ENCODE results near the gene CCDC192.
"Not testable (repeated sequence)": the region's sequence is repeated elsewhere in the genome, so short reads cannot be mapped to it uniquely, and the experiment has no call there.

Gene CCDC192

GRCh38 chr5:127769386-127769785, 66.2 kb downstream of the CCDC192 start:
- peaks cover 15% of the 10 kb centered on the region for H3K27me3 Mint-ChIP-seq
- H3K4me1 Mint-ChIP-seq (ENCODE audit: low read depth): no peaks in the 10 kb centered on the region
- no peak for DNase-seq
- no peak overlapping the region for H3K4me3 Mint-ChIP-seq
- H3K36me3 Mint-ChIP-seq (ENCODE audit: low read depth): no peaks in the 10 kb centered on the region
- H3K9me3 Mint-ChIP-seq: no peaks in the 10 kb centered on the region
- H3K27ac Mint-ChIP-seq: no peak overlapping the region

- no peaks in the 10 kb centered on the region for H3K9me3 Mint-ChIP-seq
- no peaks in the 10 kb centered on the region for H3K4me1 Mint-ChIP-seq (ENCODE audit: low read depth)
- peaks cover 15% of the 10 kb centered on the region for H3K27me3 Mint-ChIP-seq
- no peaks in the 10 kb centered on the region for H3K36me3 Mint-ChIP-seq (ENCODE audit: low read depth)
- DNase-seq: no peak
- H3K27ac Mint-ChIP-seq: no peak overlapping the region
- no peak overlapping the region for H3K4me3 Mint-ChIP-seq
Measured at GRCh38 chr5:127770272-127770671, 67.1 kb downstream of the CCDC192 start.

GRCh38 chr5:127772531-127772930, 69.3 kb downstream of the CCDC192 start:
- peaks cover 9% of the 10 kb centered on the region for H3K27me3 Mint-ChIP-seq

GRCh38 chr5:127774221-127774620, 71.0 kb downstream of the CCDC192 start:
- Mint-ChIP-seq H3K9me3 (peaks cover 12% of the 10 kb centered on the region), H3K27ac (no peak overlapping the region), H3K36me3 (ENCODE audit: low read depth) (no peaks in the 10 kb centered on the region), H3K4me1 (ENCODE audit: low read depth) (no peaks in the 10 kb centered on the region), H3K4me3 (no peak overlapping the region), H3K27me3 (peaks cover 5% of the 10 kb centered on the region)
- no peak for DNase-seq

More at GRCh38 chr5:127772531-127772930, 69.3 kb downstream of the CCDC192 start:
- DNase-seq: no peak
- H3K36me3 Mint-ChIP-seq (ENCODE audit: low read depth): no peaks in the 10 kb centered on the region
- no peak overlapping the region for H3K4me3 Mint-ChIP-seq
- H3K4me1 Mint-ChIP-seq (ENCODE audit: low read depth): no peaks in the 10 kb centered on the region
- no peak overlapping the region for H3K27ac Mint-ChIP-seq
- H3K9me3 Mint-ChIP-seq: peaks cover 8% of the 10 kb centered on the region

- H3K27ac Mint-ChIP-seq: no peak overlapping the region
- no peaks in the 10 kb centered on the region for H3K4me1 Mint-ChIP-seq (ENCODE audit: low read depth)
- no peaks in the 10 kb centered on the region for H3K36me3 Mint-ChIP-seq (ENCODE audit: low read depth)
Measured at GRCh38 chr5:127776477-127776876, 73.3 kb downstream of the CCDC192 start.

GRCh38 chr5:127777957-127778356, 74.8 kb downstream of the CCDC192 start:
- DNase-seq: no peak
- H3K27ac Mint-ChIP-seq: no peak overlapping the region
- no peak overlapping the region for H3K4me3 Mint-ChIP-seq
- peaks cover 16% of the 10 kb centered on the region for H3K9me3 Mint-ChIP-seq
- H3K27me3 Mint-ChIP-seq: no peaks in the 10 kb centered on the region
- H3K36me3 Mint-ChIP-seq (ENCODE audit: low read depth): no peaks in the 10 kb centered on the region
- no peaks in the 10 kb centered on the region for H3K4me1 Mint-ChIP-seq (ENCODE audit: low read depth)

More at GRCh38 chr5:127776477-127776876, 73.3 kb downstream of the CCDC192 start:
- peaks cover 16% of the 10 kb centered on the region for H3K9me3 Mint-ChIP-seq
- DNase-seq: no peak
- H3K4me3 Mint-ChIP-seq: no peak overlapping the region
- H3K27me3 Mint-ChIP-seq: no peaks in the 10 kb centered on the region

- not testable (repeated sequence) for H3K36me3 Mint-ChIP-seq (ENCODE audit: low read depth); DNase-seq; H3K4me3 Mint-ChIP-seq; H3K27ac Mint-ChIP-seq
- Mint-ChIP-seq H3K27me3 (peaks cover 15% of the 10 kb centered on the region), H3K4me1 (ENCODE audit: low read depth) (peaks cover 32% of the 10 kb centered on the region), H3K9me3 (peaks cover 13% of the 10 kb centered on the region)
Measured at GRCh38 chr5:127782450-127782849, 79.3 kb downstream of the CCDC192 start.

- Mint-ChIP-seq H3K9me3 (peaks cover 8% of the 10 kb centered on the region), H3K4me3 (no peak overlapping the region), H3K4me1 (ENCODE audit: low read depth) (peaks cover 32% of the 10 kb centered on the region), H3K27me3 (peaks cover 15% of the 10 kb centered on the region), H3K36me3 (ENCODE audit: low read depth) (no peaks in the 10 kb centered on the region), H3K27ac (peak overlapping the region; percentile 90)
- DNase-seq: no peak
Measured at GRCh38 chr5:127785098-127785927, 82.1 kb downstream of the CCDC192 start.

GRCh38 chr5:127791439-127791838, 88.2 kb downstream of the CCDC192 start:
- Mint-ChIP-seq H3K4me1 (ENCODE audit: low read depth) (peaks cover 5% of the 10 kb centered on the region), H3K4me3 (no peak overlapping the region), H3K36me3 (ENCODE audit: low read depth) (no peaks in the 10 kb centered on the region), H3K9me3 (peaks cover 15% of the 10 kb centered on the region), H3K27me3 (peaks cover 2% of the 10 kb centered on the region), H3K27ac (no peak overlapping the region)
- DNase-seq: no peak

- not testable (repeated sequence) for H3K4me1 Mint-ChIP-seq (ENCODE audit: low read depth); H3K4me3 Mint-ChIP-seq; H3K27ac Mint-ChIP-seq; H3K27me3 Mint-ChIP-seq; H3K36me3 Mint-ChIP-seq (ENCODE audit: low read depth); DNase-seq
- H3K9me3 Mint-ChIP-seq: peaks cover 15% of the 10 kb centered on the region
Measured at GRCh38 chr5:127791908-127792307, 88.7 kb downstream of the CCDC192 start.

GRCh38 chr5:127793052-127793451, 89.9 kb downstream of the CCDC192 start:
- Mint-ChIP-seq H3K27ac (no peak overlapping the region), H3K27me3 (no peaks in the 10 kb centered on the region), H3K4me3 (no peak overlapping the region), H3K9me3 (peaks cover 15% of the 10 kb centered on the region), H3K36me3 (ENCODE audit: low read depth) (no peaks in the 10 kb centered on the region), H3K4me1 (ENCODE audit: low read depth) (no peaks in the 10 kb centered on the region)
- no peak for DNase-seq

GRCh38 chr5:127793879-127794278, 90.7 kb downstream of the CCDC192 start:
- H3K27ac Mint-ChIP-seq: no peak overlapping the region
- H3K4me3 Mint-ChIP-seq: no peak overlapping the region
- no peaks in the 10 kb centered on the region for H3K4me1 Mint-ChIP-seq (ENCODE audit: low read depth)
- peaks cover 15% of the 10 kb centered on the region for H3K9me3 Mint-ChIP-seq
- no peak for DNase-seq
- peaks cover 2% of the 10 kb centered on the region for H3K27me3 Mint-ChIP-seq
- H3K36me3 Mint-ChIP-seq (ENCODE audit: low read depth): no peaks in the 10 kb centered on the region

- peaks cover 8% of the 10 kb centered on the region for H3K9me3 Mint-ChIP-seq
- peaks cover 2% of the 10 kb centered on the region for H3K27me3 Mint-ChIP-seq
- H3K36me3 Mint-ChIP-seq (ENCODE audit: low read depth): no peaks in the 10 kb centered on the region
- no peak overlapping the region for H3K4me3 Mint-ChIP-seq
- DNase-seq: no peak
- H3K4me1 Mint-ChIP-seq (ENCODE audit: low read depth): no peaks in the 10 kb centered on the region
- no peak overlapping the region for H3K27ac Mint-ChIP-seq
Measured at GRCh38 chr5:127796211-127796610, 93.0 kb downstream of the CCDC192 start.

- Mint-ChIP-seq H3K4me3 (no peak overlapping the region), H3K27ac (no peak overlapping the region), H3K4me1 (ENCODE audit: low read depth) (no peaks in the 10 kb centered on the region), H3K36me3 (ENCODE audit: low read depth) (no peaks in the 10 kb centered on the region), H3K9me3 (no peaks in the 10 kb centered on the region), H3K27me3 (peaks cover 2% of the 10 kb centered on the region)
- DNase-seq: no peak
Measured at GRCh38 chr5:127799293-127799905, 96.2 kb downstream of the CCDC192 start.

GRCh38 chr5:127801751-127802476, 98.7 kb downstream of the CCDC192 start:
- H3K27me3 Mint-ChIP-seq: peaks cover 2% of the 10 kb centered on the region
- no peaks in the 10 kb centered on the region for H3K9me3 Mint-ChIP-seq
- H3K4me3 Mint-ChIP-seq: no peak overlapping the region
- H3K27ac Mint-ChIP-seq: no peak overlapping the region
- H3K4me1 Mint-ChIP-seq (ENCODE audit: low read depth): no peaks in the 10 kb centered on the region
- no peaks in the 10 kb centered on the region for H3K36me3 Mint-ChIP-seq (ENCODE audit: low read depth)
- no peak for DNase-seq

All from activated T-cell treated with anti-CD3 and anti-CD28 coated beads, Interleukin-2, amount 50 U/mL, for 24 hours (primary cell).